ENCODE measurements around the gene ADAM11.
A peak's percentile ranks its signal among the peaks of the same experiment; 100 is the strongest.

Gene ADAM11

DNA sequence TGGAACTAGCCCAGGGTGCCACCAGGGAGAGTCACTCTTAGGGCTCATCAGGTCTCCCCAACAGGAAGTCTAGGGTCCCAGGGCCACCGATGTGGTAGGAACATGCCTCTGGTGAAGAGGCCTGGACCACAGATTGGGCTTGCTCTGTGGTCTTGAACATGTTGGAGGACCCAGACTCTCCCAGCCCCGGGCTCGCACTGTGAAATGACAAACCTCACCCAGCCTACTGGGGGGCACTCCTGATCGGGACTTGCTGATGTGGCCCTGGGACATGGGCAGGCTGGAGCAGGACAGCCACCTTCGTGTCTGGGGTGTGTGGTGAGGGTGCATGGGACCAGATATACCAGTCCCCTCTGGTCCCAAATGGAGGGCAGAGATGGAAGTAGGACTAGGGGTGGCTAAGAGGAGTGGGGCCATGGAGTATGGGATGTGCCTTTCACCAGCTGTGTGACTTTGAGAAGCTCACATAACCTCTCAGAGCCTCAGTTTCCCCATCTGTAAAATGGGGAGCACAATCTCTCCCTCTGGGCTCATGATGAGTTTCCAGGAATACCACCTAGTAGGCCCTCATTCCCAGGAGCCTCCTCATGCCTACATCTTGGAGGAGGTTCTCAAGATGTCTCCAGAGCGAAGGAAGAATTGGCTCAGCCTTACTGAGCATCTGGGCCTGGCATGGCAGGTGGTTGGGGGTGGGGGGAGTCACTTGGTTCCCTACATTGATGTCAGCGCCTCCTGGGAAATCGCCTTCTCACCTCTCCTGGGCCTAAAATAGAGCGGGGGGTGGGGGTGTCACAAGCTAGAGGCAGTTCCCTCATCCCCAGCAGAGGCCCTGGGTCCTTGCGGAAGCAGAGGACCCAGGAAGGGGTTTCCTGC, 1.5 kb upstream of the ADAM11 start:
- DNase-seq (ENCODE audit: low read depth) = no peak

- DNase-seq (ENCODE audit: low read depth) = no peak
These were observed 822 bp upstream of the ADAM11 start for GRCh38 chr17:44757918-44758413.

DNA sequence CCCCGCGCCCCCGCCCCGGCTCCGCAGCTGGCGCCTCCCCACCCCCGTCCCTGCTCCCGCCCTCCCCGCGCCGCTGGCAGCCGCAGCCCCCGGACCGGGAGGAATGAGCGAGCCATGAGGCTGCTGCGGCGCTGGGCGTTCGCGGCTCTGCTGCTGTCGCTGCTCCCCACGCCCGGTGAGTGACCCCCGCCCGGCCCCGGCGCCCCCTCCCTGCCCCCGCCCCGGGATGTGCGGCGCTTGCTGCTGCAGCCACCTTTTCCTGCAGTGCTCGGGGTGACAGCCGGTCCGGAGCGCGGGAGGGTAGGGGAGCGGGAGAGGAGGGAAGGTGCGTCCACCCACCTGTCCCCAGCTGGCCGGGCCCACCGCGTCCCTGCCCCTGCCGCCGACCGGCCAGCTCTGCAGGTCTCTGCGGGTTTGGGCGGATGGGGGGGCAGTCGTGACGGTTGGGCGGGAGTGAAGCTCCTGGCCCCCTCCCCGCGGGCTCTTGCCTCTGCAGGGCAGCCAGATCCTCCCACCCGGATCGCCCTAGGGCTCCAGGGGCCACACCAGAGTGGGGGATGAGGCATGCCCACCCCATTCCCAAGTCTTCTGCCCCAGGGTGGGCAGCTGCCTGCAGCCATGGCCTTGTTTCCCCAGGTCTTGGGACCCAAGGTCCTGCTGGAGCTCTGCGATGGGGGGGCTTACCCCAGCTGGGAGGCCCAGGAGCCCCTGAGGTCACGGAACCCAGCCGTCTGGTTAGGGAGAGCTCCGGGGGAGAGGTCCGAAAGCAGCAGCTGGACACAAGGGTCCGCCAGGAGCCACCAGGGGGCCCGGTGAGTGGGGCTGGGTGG, 513 bp downstream of the ADAM11 start:
- DNase-seq (ENCODE audit: low read depth) = no peak

DNA sequence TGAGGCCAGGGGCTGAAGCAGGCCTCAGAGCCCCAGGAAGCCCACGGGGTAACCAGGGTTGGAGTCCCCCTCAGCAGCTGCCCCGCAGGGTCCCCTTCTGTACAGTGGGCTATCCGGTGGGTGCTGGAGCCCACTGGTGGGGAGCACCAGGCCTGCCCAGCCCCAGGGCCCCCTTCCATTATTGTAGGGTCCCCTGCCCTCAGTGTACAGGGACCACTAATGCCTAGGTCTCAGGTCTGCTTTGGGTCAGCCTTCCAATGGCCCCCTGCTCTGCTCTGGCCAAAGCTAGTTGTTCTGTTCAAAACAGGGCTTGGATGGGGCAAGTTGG, 1.1 kb downstream of the ADAM11 start:
- no peak for DNase-seq (ENCODE audit: low read depth)

DNA sequence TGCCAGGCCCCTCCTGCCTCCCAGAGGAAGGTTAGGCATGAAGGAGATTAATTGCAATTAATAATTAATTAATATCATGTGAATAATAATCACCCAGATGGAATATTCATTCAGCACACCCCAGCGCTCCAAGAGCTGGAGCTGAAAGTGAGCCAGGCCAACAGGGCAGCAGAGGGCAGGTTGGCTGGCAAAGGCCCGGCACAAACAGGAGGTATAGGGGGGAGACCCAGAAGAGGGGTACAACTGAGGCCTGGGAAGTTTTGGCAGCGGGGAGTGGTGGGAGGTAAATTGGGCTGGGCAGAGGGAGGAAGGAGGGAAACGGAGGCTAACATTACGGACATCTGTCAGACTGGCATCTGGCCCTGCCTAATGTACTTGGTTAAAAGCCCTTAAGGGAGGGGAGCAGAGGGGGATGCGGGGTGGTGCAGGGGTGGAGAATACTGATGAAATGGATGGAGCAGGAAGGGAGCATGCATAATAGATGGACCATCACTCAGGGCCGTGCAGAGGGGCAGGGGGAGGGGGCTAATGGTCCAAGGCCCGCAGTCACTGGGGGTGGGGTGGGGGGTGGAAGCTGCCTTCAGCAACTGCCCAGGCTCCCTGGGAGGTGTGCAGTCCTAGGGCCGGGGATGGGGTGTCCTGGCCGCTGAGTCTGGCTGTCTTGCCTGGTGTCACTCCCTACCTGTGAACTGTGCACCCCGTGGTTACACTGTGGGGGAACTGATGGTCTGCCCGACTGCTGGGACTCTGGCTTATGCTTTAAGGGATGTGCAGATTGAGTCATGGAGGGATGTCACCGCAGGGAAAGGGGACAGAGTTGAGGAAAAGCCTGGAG, 1.9 kb downstream of the ADAM11 start:
- DNase-seq (ENCODE audit: low read depth) = no peak

DNA sequence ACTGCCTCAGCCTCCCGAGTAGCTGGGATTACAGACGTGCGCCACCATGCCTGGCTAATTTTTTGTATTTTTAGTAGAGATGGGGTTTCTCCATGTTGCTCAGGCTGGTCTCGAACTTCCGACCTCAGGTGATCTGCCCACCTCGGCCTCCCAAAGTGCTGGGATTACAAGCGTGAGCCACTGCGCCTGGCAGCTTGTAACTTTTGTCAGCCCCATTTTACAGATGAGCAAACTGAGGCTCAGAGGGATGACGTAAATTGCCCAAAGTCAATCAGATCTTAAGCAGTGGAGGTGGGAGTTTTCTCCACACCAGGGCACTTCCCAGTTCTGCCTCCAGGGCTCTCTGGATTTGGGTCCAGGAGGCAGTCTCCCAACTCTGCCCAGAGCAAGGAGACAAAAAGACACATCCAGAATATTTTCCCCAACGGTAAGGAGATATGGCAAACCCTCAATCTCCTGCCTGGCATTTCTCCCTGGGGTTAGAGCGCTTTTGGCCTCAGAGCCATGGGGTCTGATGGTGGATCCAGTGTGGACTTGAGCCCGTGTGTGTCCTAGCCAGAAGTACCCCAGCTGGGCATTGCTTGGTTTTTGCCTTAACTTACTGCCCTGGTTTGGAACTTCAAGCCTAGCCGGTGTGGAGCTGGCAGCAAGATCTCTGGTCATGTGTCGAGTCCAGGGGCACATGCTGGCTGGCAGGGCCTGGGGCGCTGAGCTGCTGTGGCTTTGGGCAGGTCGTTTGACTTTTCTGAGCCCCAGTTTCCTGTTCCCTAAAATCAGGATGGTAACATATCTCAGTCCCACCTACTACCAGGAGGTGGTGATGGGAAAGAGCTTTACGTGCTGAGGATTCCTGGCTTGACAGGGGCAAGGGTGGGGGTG, 3.4 kb downstream of the ADAM11 start:
- DNase-seq (ENCODE audit: low read depth) = no peak

DNA sequence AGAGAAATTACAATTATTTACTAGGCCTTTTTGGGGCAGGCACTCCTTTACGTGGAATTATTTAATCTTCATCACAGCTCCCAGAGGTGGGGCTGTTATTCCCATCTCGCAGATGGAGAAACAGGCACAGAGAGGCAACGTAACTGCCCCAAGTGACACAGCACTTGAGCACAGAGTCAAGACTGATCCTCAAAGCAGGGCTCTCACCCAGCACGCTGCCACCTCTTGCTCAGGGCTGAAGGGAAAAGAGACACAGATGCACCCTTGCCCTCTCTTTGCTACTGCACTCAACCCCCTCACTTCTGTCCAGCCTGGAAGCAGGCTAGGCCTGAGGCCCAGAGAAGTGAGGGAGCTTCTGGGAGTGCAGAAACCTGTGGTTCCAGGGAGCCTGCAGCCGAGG, 4.4 kb downstream of the ADAM11 start:
- no peak for DNase-seq (ENCODE audit: low read depth)

DNA sequence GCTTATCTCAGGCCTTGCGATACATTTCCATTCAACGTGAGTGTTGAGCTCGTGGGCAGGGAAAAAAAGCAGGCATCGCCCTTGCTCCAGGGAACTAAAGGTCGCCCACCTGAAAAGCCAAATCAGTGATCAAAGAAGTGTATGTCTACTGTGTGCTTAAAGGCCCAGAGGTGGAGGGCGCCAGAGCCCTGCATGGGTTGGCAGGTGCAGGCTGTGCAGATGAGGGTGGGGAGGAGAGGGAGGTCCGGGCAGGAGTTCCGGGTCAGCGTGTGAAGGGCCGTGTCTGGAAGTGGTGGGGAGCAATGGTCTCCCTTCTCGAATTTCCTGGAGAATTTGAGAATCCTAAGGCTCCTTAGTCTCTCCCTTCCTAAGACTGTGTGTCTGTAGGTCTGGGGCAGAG, 7.2 kb downstream of the ADAM11 start:
- no peak for DNase-seq (ENCODE audit: low read depth)

GRCh38 chr17:44766409-44767038, 7.7 kb downstream of the ADAM11 start:
- DNase-seq (ENCODE audit: low read depth) = no peak

- DNase-seq (ENCODE audit: low read depth) = no peak
These were observed 8.7 kb downstream of the ADAM11 start for GRCh38 chr17:44767493-44767892.

GRCh38 chr17:44768505-44769142, 9.8 kb downstream of the ADAM11 start:
- no peak for DNase-seq (ENCODE audit: low read depth)

DNA sequence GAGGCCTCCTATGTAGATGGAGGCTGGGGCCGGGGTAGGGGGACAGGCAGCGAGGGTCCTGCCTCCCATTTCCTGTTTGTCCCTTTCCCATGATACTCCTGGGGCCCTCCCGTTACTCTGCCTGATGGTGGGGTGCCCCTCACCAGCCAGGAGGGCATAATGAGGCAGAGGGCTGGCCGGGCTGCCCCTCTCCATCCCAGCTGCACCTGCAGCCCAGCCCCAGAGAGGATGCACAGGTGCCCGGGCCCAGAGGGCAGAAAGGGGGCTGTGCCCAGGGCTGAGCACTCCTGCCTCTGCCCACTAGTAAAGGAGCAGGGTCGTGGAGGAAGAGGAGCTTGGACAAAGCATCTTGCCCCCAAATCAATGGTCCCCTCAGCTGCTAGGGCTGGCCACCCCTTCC, 10.4 kb downstream of the ADAM11 start:
- no peak for DNase-seq (ENCODE audit: low read depth)

DNA sequence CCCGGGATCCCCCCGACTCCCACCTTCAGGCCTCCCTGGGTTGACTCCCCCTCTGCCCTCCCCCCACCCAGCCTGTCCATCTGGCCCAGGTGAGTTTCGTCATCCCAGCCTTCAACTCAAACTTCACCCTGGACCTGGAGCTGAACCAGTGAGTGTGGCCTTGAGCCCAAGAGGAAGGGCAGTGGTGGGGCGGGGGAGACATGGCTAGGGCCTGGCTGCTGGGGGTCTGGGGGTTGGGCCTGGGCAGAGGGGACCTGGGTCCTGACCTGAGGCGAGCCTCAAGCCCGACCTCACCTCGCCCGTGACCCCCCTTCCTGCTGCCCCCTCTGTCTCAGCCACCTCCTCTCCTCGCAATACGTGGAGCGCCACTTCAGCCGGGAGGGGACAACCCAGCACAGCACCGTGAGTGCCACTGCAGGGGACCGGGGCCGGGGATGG, 10.9 kb downstream of the ADAM11 start:
- no peak for DNase-seq (ENCODE audit: low read depth)

DNA sequence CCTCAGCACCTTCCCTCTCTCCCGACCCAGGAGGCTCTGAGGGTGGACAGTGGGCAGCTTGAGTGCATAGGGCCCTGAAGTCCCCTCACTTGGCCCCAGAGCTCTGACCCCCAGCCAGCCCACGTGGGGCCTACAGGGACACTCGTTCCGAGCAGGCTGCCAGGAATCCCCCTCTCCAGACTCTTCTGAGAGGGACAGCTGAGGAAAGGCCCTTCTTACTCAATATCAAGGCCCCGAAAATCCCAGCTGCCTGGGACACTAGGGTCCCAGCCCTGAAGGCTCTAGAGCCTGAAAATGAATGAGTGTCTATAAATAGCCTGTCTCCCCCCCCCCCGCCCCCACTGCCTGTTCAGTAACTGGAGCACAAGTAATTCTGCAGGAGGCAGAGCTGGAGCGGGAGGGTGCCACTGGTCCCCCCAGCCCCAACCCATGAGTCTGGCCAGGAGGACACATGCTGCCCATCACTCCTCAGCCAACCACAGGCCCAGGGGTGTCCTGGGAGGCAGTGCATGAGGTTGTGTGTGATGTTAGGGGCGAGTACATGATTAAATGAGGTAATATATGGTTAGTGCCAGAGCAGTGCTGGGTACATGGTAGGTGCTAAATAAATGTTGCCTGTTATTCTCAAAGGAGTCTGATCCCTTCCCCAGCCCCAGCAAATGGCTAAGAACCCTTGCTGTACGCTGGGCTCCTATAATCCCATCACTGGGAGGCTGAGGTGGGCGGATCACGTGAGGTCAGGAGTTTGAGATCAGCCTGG, 11.6 kb downstream of the ADAM11 start:
- DNase-seq (ENCODE audit: low read depth) = no peak

- DNase-seq (ENCODE audit: low read depth) = no peak
These were observed 13.7 kb downstream of the ADAM11 start for GRCh38 chr17:44772308-44773045.

DNA sequence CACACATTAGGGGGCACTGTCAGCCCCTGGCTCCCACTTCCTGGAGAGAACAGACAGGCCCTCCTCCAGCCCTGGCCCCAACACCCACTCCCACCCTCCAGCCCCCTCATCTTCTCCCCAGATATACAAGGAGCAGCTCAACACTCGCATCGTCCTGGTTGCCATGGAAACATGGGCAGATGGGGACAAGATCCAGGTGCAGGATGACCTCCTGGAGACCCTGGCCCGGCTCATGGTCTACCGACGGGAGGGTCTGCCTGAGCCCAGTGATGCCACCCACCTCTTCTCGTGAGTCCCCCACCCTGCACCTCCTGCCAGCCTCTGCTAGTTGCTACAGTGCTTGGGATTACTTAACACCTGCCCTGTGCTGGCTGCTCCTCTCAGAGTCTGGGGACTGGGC, 14.4 kb downstream of the ADAM11 start:
- DNase-seq (ENCODE audit: low read depth) = no peak

GRCh38 chr17:44774271-44775135, 15.7 kb downstream of the ADAM11 start:
- DNase-seq (ENCODE audit: low read depth) = peak; percentile 62

Measured in fibroblast of gingiva (primary cell).